Smooth muscle cell (in vitro differentiated cells): Measurements from ENCODE around the gene EPS15. TPM values are rescaled to one million over a fixed set of nuclear protein-coding genes. Genes with fewer than 3 reads are reported as not detected.

ENCODE experiments used
- DNase-seq: peaks from one replicate; lab custom pipeline; 2025; ENCODE audit not compliant: unreplicated experiment; lab: John Stamatoyannopoulos, UW
- H2AFZ ChIP-seq: fragments of 200-600 bp; sonication (generic); 2 replicates; pipeline ENCODE4 v1.6.0; 2016; ENCODE audit warnings: antibody characterized with exemption, low read depth, mild to moderate bottlenecking
- H3F3A ChIP-seq: fragments of 200-600 bp; sonication (generic); 2 replicates; pipeline ENCODE4 v1.6.0; 2017; ENCODE audit warnings: antibody characterized with exemption, low read depth
- H3K27ac ChIP-seq: fragments of 200-600 bp; sonication (generic); 2 replicates; pipeline ENCODE4 v1.5.1; 2016; ENCODE audit warnings: low read depth, mild to moderate bottlenecking
- H3K27me3 ChIP-seq: fragments of 200-600 bp; sonication (generic); 2 replicates; pipeline ENCODE4 v1.6.1; 2016; ENCODE audit warnings: low read depth, mild to moderate bottlenecking
- H3K36me3 ChIP-seq: fragments of 200-600 bp; sonication (generic); 2 replicates; pipeline ENCODE4 v1.5.1; 2016; ENCODE audit warnings: low read depth
- H3K4me1 ChIP-seq: fragments of 200-600 bp; sonication (generic); 2 replicates; pipeline ENCODE4 v1.5.1; 2016; ENCODE audit warnings: low read depth
- H3K4me2 ChIP-seq: fragments of 200-600 bp; sonication (generic); 2 replicates; pipeline ENCODE4 v1.6.0; 2016; ENCODE audit warnings: mild to moderate bottlenecking
- H3K4me3 ChIP-seq: fragments of 200-600 bp; sonication (generic); 2 replicates; pipeline ENCODE4 v1.5.1; 2016; ENCODE audit warnings: mild to moderate bottlenecking
- H3K79me2 ChIP-seq: fragments of 200-600 bp; sonication (generic); 2 replicates; pipeline ENCODE4 v1.6.0; 2016; ENCODE audit warnings: low read depth, mild to moderate bottlenecking
- H3K9ac ChIP-seq: fragments of 200-600 bp; sonication (generic); 2 replicates; pipeline ENCODE4 v1.6.0; 2016; ENCODE audit warnings: low read depth
- H3K9me3 ChIP-seq: fragments of 200-600 bp; sonication (generic); replicated peaks from 2 replicates; pipeline ENCODE4 v1.5.1; 2016; ENCODE audit warnings: low read depth
- H4K20me1 ChIP-seq: fragments of 200-600 bp; sonication (generic); 2 replicates; pipeline ENCODE4 v1.6.0; 2016; ENCODE audit warnings: low read depth
- CTCF ChIP-seq: fragments of 200-600 bp; sonication (generic); IDR thresholded peaks from 2 replicates; pipeline ENCODE4 v1.5.1; 2017; ENCODE audit warnings: borderline replicate concordance, mild to moderate bottlenecking, antibody characterized with exemption; ENCODE audit not compliant: insufficient read depth, poor library complexity, severe bottlenecking
- WGBS: methylation state at CpG from one replicate; pipeline ENCODE4 v1.1.7; 2016; ENCODE audit warnings: low lambda C conversion rate; 5-methylcytosine and 5-hydroxymethylcytosine counted together
- polyA plus RNA-seq: library from polyadenylated mRNA; unstranded; fragments of >200 nt; fragmentation: Nextera tagmentation; extraction: Ambion mirVana; gene quantifications from 2 replicates; pipeline ENCODE4 v1.2.1, GENCODE V29; 2016
- total RNA-seq: library from RNA; depleted of rRNA; stranded (reverse); fragments of >200 nt; gene quantifications from 2 replicates; pipeline ENCODE4 v1.2.3, GENCODE V29; 2014

EPS15 gene
- total and polyA plus RNA-seq, 2 experiments from 2014 or later: 9.0 to 54.3 TPM

DNA sequence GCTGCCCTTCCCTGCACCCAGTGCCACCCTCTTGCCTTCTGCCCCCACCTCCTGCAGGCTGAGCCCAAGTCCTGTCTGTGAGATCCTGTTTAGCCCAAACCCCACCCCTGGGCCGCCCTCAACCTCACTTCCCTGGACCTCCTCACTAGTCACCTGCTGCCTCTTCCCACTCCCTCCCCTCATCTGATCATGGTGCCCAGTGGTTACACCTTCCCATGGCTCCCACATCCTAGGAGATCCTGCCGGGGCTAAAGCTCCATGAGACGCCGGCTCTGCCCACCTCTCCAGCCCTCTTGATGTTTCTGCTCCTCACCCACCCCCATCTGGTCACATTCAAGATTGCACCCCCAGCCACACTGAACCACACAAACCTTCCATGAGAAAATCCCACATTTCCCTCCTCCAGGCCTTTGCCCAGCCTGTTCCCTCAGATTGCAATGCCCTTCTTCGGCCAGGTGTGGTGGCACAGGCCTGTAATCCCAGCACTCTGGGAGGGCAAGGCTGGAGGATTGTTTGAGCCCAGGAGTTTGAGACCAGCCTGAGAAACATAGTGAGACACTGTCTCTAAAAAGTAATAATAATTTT, 205.7 kb downstream of the EPS15 start:
- Histone ChIP-seq H3K79me2 (no peaks in the 10 kb centered on the region), H3K4me3 (no peak overlapping the region), H2AFZ (no peak overlapping the region), H3F3A (no peaks in the 10 kb centered on the region), H3K9me3 (no peaks in the 10 kb centered on the region), H3K27ac (peak overlapping the region; percentile 87), H4K20me1 (no peaks in the 10 kb centered on the region), H3K36me3 (no peaks in the 10 kb centered on the region), H3K27me3 (no peaks in the 10 kb centered on the region), H3K4me1 (peaks cover 3% of the 10 kb centered on the region), H3K9ac (no peak overlapping the region), H3K4me2 (peak overlapping the region; percentile 67)
- no peak for TF ChIP-seq CTCF
- 94% methylated on average over 5 of the region's 5 CpGs for WGBS
- DNase-seq: no peak

GRCh38 chr1:51312718-51313117, 206.3 kb downstream of the EPS15 start:
- Histone ChIP-seq H3K27ac (no peak overlapping the region), H3K27me3 (no peaks in the 10 kb centered on the region), H3K9ac (no peak overlapping the region), H3K4me2 (no peak overlapping the region), H4K20me1 (no peaks in the 10 kb centered on the region), H3K4me3 (no peak overlapping the region), H3K36me3 (no peaks in the 10 kb centered on the region), H2AFZ (no peak overlapping the region), H3F3A (no peaks in the 10 kb centered on the region), H3K4me1 (peaks cover 3% of the 10 kb centered on the region), H3K79me2 (no peaks in the 10 kb centered on the region), H3K9me3 (no peaks in the 10 kb centered on the region)
- 94% methylated on average over 4 of the region's 4 CpGs for WGBS
- DNase-seq: no peak
- no peak for TF ChIP-seq CTCF

DNA sequence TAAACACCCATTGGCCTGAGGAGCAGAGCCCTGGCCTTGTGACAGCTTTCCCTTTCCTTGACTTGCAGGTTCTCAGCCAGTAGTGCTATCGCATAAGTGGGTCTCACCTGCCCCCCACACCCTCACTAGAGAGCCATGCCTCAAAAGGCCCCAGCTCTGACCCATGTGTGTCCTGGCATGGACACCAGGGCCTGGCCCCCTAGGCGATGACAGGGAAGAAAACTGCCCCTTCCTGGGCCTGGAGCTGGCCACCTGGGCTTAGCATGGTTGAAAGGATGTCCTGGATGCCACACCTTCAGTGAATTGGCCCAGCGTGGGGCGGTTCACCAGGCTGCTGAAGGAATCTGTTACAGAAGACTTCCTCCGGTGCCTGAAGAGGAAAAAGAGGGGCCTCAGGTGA, 207.2 kb downstream of the EPS15 start:
- TF ChIP-seq CTCF: no peak
- WGBS: 86% methylated on average over 5 of the region's 5 CpGs

More for the DNA sequence above, 207.2 kb downstream of the EPS15 start:
- no peaks in the 10 kb centered on the region for H3F3A ChIP-seq
- H3K4me3 ChIP-seq: no peak overlapping the region
- H2AFZ ChIP-seq: no peak overlapping the region
- H4K20me1 ChIP-seq: no peaks in the 10 kb centered on the region
- H3K9me3 ChIP-seq: no peaks in the 10 kb centered on the region
- H3K36me3 ChIP-seq: no peaks in the 10 kb centered on the region
- no peak for DNase-seq
- no peak overlapping the region for H3K9ac ChIP-seq
- H3K27ac ChIP-seq: no peak overlapping the region
- no peak overlapping the region for H3K4me2 ChIP-seq
- H3K4me1 ChIP-seq: peaks cover 3% of the 10 kb centered on the region
- H3K79me2 ChIP-seq: no peaks in the 10 kb centered on the region
- H3K27me3 ChIP-seq: no peaks in the 10 kb centered on the region
